D721Med (cell line): Measurements from ENCODE around the gene CCDC57.
"Not testable (repeated sequence)": the region's sequence is repeated elsewhere in the genome, so short reads cannot be mapped to it uniquely, and the experiment has no call there.

Experiments used
- DNase-seq: peaks from one replicate; pipeline ENCODE4 v3.0.0; 2011; ENCODE audit warnings: low spot score; ENCODE audit not compliant: insufficient read length
- FAIRE-seq: peaks from 2 replicates; lab custom pipeline; 2011; peaks lifted over from hg19 to GRCh38; lab: Jason Lieb, UNC
- TF ChIP-seq, protein P1 (sequence below): IDR thresholded peaks from 2 replicates; pipeline ENCODE4 v1.5.1; 2012; ENCODE audit warnings: mild to moderate bottlenecking, control low read depth; ENCODE audit not compliant: insufficient read depth; ENCODE audit errors: missing control alignments

The CCDC57 gene, protein sequence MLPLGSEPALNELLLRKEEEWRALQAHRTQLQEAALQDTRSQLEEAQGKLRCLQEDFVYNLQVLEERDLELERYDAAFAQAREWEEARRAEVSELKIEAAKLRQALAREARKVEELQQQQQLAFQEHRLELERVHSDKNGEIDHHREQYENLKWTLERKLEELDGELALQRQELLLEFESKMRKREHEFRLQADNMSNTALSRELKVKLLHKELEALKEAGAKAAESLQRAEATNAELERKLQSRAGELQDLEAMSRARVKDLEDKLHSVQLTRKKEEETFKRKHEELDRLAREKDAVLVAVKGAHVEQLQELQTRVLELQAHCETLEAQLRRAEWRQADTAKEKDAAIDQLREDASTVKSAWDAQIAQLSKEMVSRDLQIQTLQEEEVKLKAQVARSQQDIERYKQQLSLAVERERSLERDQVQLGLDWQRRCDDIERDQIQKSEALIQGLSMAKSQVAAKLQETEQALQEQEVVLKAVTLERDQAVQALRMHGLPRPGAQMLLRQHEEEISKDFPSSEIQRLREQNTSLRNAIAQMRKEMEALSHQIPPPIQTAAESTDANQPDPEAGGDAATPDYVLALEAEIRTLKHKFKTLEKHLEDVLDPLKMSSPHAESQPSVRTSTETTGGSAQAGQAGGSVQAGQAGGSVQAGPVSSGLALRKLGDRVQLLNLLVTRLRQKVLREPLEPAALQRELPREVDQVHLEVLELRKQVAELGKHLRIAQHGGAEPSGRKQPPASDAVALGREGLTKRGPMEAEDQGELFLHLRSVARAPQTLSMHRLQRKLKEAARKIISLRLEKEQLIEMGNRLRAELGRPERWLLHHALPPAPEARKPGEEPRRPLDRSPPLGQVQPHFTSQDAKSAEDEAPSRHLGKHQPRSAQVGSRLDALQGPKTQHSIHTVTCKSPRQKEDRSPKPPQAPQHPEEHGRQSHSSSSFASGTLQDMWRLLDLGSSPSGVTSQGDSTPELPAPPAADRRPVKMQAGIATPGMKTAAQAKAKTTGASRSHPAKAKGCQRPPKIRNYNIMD

DNA sequence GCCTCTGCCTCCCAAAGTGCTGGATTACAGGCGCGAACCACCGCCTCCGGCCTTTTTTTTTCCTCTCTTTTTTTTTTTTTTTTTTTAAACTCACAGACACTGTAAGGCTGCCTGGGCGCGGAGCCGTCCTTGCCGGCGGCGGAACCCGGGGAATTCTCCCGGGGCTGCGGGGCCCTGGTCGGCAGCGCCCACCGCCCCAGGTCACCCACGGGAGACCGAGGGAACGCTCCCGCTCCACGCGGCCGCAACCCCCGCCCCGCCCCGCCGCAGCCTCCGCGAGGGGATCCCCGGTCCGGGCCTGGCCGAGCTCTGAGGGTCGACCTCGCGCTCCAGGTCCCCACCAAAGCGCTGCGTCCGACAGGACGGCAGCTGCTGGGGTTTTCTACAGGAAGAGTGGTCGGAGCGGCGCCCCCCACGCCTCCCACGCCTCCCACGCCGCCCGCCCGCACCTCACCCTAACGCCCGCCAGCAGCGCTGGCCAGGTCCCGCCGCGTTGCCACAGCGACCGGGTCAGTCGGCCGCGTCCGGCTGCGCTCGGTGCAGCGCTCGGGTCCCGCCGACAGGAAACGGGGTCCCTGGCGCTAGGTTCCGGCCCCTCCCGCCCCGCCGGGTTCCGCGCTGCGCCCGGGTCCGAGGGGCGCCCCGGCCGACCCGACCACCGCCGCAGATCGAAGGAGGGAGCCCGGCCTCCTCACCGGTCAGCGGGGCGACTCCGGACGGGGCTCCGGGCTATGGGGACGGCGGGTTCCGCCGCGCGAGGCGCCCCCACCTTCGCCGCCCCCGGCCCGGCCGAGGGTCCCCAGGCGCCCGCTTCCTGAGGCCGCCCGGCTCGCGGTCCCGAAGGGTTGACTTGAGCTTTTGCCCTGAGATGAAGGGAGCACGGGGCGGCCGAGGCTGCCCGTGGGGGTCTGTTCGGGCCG lies at the start of gene CCDC57:
CCDC57 (minus strand) TSS at position 512 of the 920 bp plus-strand sequence. CDS start 10,898 bp downstream, outside the sequence.
- no peak for FAIRE-seq
- peak; percentile 87 for DNase-seq
- TF ChIP-seq, protein P1, sequence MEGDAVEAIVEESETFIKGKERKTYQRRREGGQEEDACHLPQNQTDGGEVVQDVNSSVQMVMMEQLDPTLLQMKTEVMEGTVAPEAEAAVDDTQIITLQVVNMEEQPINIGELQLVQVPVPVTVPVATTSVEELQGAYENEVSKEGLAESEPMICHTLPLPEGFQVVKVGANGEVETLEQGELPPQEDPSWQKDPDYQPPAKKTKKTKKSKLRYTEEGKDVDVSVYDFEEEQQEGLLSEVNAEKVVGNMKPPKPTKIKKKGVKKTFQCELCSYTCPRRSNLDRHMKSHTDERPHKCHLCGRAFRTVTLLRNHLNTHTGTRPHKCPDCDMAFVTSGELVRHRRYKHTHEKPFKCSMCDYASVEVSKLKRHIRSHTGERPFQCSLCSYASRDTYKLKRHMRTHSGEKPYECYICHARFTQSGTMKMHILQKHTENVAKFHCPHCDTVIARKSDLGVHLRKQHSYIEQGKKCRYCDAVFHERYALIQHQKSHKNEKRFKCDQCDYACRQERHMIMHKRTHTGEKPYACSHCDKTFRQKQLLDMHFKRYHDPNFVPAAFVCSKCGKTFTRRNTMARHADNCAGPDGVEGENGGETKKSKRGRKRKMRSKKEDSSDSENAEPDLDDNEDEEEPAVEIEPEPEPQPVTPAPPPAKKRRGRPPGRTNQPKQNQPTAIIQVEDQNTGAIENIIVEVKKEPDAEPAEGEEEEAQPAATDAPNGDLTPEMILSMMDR = no peak

DNA sequence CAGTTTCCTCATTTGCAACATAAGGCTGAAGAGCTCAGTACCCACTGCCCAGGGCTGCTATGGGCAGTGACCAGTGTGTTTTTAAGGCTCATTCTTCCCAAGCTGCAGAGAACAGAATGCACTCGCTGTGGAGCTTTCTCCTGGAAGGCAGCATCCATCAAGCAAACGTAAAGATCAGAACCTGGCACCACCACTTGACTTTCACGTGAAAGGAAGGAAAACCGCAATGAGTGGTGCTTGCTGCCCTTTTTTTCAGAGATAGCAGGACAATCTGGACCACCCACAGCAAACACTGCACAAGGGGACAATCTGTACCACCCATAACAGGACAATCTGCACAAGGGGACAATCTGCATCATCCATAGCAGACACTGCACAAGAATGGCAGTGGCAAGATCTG lies 49.7 kb upstream of the CCDC57 start:
- FAIRE-seq (no peak), DNase-seq (no peak)
- TF ChIP-seq, protein P1 = no peak

DNA sequence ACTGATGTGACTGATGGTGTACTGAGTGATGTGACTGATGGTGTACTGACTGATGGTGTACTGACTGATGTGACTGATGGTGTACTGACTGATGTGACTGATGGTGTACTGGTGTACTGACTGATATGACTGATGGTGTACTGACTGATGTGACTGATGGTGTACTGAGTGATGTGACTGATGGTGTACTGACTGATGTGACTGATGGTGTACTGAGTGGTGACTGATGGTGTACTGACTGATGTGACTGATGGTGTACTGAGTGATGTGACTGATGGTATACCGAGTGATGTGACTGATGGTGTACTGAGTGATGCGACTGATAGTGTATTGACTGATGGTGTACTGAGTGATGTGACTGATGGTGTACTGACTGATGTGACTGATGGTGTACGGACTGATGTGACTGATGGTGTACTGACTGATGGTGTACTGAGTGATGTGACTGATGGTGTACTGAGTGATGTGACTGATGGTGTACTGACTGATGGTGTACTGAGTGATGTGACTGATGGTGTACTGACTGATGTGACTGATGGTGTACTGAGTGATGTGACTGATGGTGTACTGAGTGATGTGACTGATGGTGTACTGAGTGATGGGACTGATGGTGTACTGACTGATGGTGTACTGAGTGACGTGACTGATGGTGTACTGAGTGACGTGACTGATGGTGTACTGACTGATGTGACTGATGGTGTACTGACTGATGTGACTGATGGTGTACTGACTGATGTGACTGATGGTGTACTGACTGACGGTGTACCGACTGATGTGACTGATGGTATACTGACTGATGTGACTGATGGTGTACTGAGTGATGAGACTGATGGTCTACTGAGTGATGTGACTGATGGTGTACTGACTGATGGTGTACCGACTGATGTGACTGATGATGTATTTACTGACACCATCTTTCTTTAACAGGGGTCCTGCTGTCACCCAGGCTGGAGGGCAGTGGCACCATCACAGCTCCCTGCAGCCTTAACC lies 47.6 kb upstream of the CCDC57 start:
- FAIRE-seq, DNase-seq: not testable (repeated sequence)

DNA sequence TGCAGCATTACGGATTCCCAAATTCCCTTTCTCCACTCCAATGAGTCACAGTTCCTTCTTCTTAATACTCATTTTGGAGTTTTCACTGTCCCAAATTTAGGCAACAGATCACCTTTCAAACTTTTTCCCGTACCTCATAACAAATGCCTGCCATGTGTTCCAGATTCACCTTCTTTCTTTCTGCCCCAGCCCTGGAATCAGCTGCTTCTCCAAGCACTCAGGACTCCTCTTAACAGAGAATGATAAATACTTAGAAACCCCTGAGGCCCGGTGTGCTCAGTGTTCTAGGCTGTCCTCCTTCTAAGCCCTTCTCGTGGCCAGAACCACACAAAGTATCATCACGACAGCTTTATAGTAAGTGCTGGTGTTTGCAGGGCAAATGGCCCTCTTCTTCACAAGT lies 45.9 kb upstream of the CCDC57 start:
- TF ChIP-seq, protein P1 = no peak
- DNase-seq (no peak), FAIRE-seq (no peak)

DNA sequence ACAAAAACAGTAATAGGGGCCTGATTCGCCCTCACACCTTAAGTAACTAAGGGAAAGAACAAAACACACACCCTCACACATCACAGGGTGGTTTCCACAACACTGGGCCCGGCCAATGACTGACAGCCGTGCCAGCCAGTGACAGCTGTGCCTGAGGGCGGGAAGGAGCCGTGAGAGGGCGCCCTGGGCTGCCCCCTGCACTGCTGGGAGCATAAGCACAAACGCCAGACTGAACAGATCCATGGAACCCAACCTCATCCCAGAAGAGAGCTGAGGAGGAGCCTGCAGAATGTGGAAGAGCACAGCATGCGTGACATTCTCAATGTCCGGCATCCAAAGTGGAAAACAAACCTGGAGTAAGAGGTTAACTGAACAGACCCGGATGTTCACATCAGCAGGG lies 44.8 kb upstream of the CCDC57 start:
- no peak for DNase-seq
- FAIRE-seq = no peak
- TF ChIP-seq, protein P1 = no peak

DNA sequence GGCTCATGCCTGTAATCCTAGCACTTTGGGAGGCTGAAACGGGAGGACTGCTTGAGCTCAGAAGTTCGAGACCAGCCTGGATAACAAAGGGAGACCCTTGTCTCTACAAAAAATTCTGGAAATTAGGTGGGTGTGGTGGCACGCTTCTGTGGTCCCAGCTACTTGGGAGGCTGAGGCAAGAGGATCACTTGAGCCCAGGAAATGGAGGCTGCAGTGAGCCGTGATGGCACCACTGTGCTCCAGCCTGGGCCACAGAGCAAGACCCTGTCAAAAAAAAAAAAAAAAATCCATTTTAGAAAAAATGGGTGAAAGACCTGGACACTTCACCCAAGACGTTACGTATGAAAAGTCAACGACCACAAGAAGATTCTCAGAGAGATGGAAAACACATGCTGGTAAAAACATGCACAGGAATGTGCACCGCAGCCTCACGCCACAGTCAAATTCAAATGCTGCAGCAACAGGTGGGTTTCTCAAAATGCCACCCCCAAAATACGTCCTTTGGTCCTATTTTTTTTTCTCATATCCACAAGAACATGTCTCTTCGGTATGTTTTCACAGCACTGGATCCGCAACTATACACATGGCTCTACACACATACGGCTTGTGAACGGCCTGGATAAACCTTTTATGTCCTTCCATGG lies 43.7 kb upstream of the CCDC57 start:
- FAIRE-seq (no peak), DNase-seq (no peak)
- TF ChIP-seq, protein P1 = no peak
